OCI-LY3 (cell line): ENCODE data around the gene UBE2E2.

Source experiments
- CTCF ChIP-seq: fragments of 200-600, 300-600 bp; sonication (generic); IDR thresholded peaks from 2 replicates; pipeline ENCODE4 v1.5.1; 2014; ENCODE audit warnings: antibody characterized with exemption, low read length, low read depth
- EZH2phosphoT487 ChIP-seq: fragments of 200-600 bp; shearing (Covaris generic); IDR thresholded peaks from 2 replicates; pipeline ENCODE4 v1.6.1; 2018; ENCODE audit warnings: antibody characterized with exemption, mixed run types, low read depth

DNA sequence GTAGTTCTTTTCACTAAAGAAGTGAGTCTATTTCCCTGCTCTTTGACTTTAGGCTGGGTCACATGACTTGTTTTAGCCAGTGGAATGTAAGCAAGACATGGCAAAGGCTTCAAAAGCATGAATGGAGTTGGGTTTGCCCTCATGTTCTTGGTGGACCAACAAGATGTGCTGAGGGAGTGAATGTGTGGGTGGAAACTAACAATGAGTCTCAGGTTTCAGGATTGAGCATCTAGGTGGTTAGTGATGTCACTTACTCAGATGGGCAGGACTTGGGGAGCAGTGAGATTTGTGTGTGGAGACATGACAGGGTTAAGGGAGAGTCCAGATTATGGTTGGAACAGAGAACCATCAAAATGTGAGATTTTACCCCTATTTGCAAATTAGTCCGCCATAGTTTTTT is 421.2 kb downstream of the UBE2E2 start:
- TF ChIP-seq CTCF, result no peak
- TF ChIP-seq EZH2phosphoT487, result no peak
